ENCODE measurements around the gene RET. TPM values are rescaled to one million over a fixed set of nuclear protein-coding genes. Genes with fewer than 3 reads are reported as not detected.

RET gene
- total and polyA plus RNA-seq, 2 of the 8 experiments (the other 6 are each of a cell fraction or from before 2014, with no cell fraction given), result 6.7 to 8.4 TPM

DNA sequence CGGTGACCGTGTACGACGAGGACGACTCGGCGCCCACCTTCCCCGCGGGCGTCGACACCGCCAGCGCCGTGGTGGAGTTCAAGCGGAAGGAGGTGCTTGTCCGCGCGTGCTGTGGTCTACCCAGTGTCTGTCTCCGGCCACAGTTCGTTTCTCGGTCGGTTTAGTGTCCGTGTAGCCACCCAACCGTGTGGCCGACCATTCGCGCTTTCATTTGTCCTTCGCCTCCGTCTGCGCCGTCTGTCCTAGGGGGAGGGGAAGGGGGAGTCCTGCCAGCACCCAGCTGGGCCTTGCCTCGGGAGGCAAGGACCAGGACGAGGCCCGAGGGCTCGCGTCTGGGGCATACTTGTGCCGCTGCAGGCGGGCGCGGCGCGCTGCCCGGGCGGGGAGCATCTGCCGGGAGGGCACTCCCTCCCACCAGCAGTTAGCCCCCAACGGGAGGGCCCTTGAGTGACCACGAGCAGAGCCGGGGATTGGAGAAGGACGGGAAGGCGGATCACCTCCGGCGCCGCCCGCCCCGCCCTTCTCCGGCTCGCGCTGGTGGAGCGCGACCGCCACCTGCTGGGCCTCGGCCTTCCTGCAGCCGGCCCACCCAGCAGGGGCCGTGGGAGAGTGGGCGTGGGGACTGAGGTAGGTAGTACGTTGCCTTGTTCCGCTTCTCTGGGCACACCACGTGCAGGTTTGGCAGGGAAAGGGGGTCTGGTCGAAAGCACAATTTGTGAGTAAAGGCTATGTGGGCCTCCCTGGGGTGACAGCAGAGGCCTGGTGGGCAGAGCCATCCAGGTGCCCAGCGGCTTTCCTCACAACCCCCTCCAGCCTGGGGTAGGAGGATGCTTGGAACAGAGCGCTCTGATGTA lies 28.5 kb downstream of the RET start (continued):
- no peak for TF ChIP-seq JUND (IDR thresholded peaks at IDR 0.05; ENCODE audit: low read length)
- TF ChIP-seq SP1 (IDR thresholded peaks at IDR 0.05; ENCODE audit: low read depth, low read length), result no peak
- TF ChIP-seq CTBP2 (IDR thresholded peaks at IDR 0.05; ENCODE audit: borderline replicate concordance, insufficient read depth, insufficient read length, low read length), result no peak
- 0 out of 3 replicates have a peak, but pooled peaks of 1 of the 2 experiments have one; percentile 34 for TF ChIP-seq POLR2A (IDR thresholded peaks at IDR 0.05; ENCODE audit: control extremely low read depth in 1 of 2, low read depth in 2 of 2, low read length in 2 of 2)
- TF ChIP-seq CHD2 (IDR thresholded peaks at IDR 0.05; ENCODE audit: low read length), result 0 out of 2 replicates have a peak, but pooled peaks have one; percentile 15
- peak; percentile 2; the same call in 1 of the 2 replicates for TF ChIP-seq MAX (IDR thresholded peaks at IDR 0.05)
- no peak for TF ChIP-seq ATF3 (IDR thresholded peaks at IDR 0.05; ENCODE audit: insufficient read depth, low read depth, low read length)
- TF ChIP-seq EZH2 (IDR thresholded peaks at IDR 0.05; ENCODE audit: low read depth, low read length, severe bottlenecking), result peak; percentile 26
- peak; percentile 56; the same call in 1 of the 2 replicates for TF ChIP-seq TBP (IDR thresholded peaks at IDR 0.05; ENCODE audit: low read depth, low read length)
- TF ChIP-seq SUZ12 (IDR thresholded peaks at IDR 0.05; ENCODE audit: low read length), result peak; percentile 55; the same call in 1 of the 2 replicates
- no peak for TF ChIP-seq SRF (IDR thresholded peaks at IDR 0.05; ENCODE audit: low read depth, low read length)
- TF ChIP-seq SP2 (IDR thresholded peaks at IDR 0.05; ENCODE audit: low read length), result no peak
- TF ChIP-seq EGR1 (IDR thresholded peaks at IDR 0.05; ENCODE audit: borderline replicate concordance, low read depth, low read length), result peak; percentile 68; the same call in 1 of the 2 replicates
- TF ChIP-seq RAD21 (IDR thresholded peaks at IDR 0.05 in 1 of 2, conservative IDR thresholded peaks at IDR 0.05 in 1 of 2; ENCODE audit: low read depth in 2 of 2, low read length in 2 of 2), result peak; percentile 96 to 98
- TF ChIP-seq BCL11A (IDR thresholded peaks at IDR 0.05; ENCODE audit: low read depth in 2 of 2, low read length in 2 of 2), result no peak
- TF ChIP-seq ASH2L (IDR thresholded peaks at IDR 0.05; ENCODE audit: low read length), result peak; percentile 87
- TF ChIP-seq KDM4A (IDR thresholded peaks at IDR 0.05; ENCODE audit: low read depth, low read length, severe bottlenecking), result peak; percentile 88
- TF ChIP-seq PHF8 (conservative IDR thresholded peaks at IDR 0.05; ENCODE audit: low read depth, low read length), result peak; percentile 32; the same call in 1 of the 2 replicates
- TF ChIP-seq, protein P1, sequence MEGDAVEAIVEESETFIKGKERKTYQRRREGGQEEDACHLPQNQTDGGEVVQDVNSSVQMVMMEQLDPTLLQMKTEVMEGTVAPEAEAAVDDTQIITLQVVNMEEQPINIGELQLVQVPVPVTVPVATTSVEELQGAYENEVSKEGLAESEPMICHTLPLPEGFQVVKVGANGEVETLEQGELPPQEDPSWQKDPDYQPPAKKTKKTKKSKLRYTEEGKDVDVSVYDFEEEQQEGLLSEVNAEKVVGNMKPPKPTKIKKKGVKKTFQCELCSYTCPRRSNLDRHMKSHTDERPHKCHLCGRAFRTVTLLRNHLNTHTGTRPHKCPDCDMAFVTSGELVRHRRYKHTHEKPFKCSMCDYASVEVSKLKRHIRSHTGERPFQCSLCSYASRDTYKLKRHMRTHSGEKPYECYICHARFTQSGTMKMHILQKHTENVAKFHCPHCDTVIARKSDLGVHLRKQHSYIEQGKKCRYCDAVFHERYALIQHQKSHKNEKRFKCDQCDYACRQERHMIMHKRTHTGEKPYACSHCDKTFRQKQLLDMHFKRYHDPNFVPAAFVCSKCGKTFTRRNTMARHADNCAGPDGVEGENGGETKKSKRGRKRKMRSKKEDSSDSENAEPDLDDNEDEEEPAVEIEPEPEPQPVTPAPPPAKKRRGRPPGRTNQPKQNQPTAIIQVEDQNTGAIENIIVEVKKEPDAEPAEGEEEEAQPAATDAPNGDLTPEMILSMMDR (IDR thresholded peaks at IDR 0.05; ENCODE audit: control extremely low read depth in 1 of 3, insufficient read depth in 1 of 3, low read depth in 1 of 3, low read length in 3 of 3), result peak in 2 of 3 experiments; percentile 92 to 93; a peak in 3 of 4 replicates
- 0 out of 2 replicates have a peak, but pooled peaks have one; percentile 12 for TF ChIP-seq POLR2AphosphoS5 (IDR thresholded peaks at IDR 0.05; ENCODE audit: low read depth, low read length)

All from H1 (cell line).